Measurements from ENCODE around the gene SMURF2.
"Not testable (repeated sequence)": the region's sequence is repeated elsewhere in the genome, so short reads cannot be mapped to it uniquely, and the experiment has no call there.

Gene SMURF2

GRCh38 chr17:64630309-64631223 lies 31.5 kb downstream of the SMURF2 start:
- no peak for DNase-seq

DNA sequence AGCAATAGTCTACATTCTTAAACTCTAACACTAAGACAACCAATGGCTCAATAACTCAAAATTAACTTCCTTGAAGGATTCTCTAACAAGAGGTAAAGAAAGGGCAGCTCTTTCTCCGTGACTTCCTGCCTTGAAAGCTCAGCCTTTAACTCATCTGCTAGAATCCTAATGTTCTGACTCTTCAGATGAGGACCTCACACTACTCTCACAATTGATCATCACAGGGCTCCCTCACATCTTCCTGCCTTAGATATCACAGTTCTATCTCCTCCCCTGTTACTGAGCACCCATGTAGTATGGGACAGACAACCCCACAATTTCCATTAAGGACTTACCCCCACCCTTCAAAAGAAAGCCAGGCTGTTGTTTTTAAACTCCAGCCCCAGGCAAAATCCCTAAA lies 33.5 kb downstream of the SMURF2 start:
- peak in 1 of 2 donors; percentile 4 for DNase-seq

DNA sequence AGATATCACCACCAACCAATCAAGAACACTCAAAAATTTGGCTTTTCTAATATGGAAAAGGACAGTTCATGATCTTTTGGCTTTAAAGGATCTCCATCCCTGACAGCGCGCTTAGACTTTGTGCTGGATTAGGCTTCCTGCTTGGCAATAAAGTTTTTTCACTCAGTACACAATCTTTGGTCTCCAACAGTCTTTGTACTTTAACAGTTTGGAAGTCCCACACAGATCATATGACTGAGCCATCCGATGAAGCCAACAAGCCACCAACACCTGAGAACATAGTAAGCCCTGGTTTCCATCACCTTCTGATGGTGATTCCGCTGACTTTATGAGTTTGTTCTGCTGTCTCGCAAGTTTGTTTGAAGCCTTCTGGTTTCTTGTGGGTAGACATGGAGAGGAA lies 34.3 kb downstream of the SMURF2 start:
- no peak for DNase-seq

DNA sequence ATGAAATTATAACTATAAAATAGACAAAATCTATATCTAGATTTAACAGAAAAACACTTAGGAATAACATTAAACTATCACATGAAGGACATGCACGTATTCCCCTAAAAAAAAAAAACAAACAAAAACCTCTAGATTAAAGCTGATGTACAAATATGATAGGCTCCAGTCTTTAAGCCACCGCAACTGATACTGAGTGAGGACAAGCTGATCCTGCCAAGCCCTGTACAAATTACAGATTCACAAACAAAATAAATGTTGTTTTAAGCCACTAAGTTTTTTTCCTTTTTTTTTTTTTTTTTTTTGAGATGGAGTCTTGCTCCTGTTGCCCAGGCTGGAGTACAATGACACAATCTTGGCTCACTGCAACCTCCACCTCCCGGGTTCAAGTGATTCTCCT lies 35.3 kb downstream of the SMURF2 start:
- no peak for DNase-seq

GRCh38 chr17:64625541-64625940 lies 36.6 kb downstream of the SMURF2 start:
- no peak for DNase-seq

- DNase-seq: no peak
Observed at GRCh38 chr17:64622931-64623654, 39.0 kb downstream of the SMURF2 start.

- DNase-seq: no peak
Observed at GRCh38 chr17:64621772-64622171, 40.3 kb downstream of the SMURF2 start.

DNA sequence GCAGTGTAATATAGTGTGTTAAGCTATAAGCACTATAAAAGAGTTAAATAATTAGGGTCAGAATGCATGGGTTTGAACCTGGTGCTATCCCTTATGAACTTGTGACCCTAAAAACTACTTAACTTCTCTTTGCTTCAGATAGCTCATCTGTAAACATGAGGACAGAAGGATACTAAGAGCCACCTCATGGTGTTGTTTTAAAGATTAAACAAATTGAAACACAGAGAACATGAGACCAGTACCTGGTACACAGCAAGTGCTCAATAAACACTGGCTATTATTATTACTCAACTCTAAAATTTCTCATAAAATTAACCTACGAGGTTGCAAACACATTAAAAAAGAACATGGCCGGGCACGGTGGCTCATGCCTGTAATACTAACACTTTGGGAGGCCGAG lies 43.3 kb downstream of the SMURF2 start:
- DNase-seq: no peak

GRCh38 chr17:64617125-64617780 lies 44.9 kb downstream of the SMURF2 start:
- DNase-seq: no peak

GRCh38 chr17:64615028-64615677 lies 47.0 kb downstream of the SMURF2 start:
- no peak for DNase-seq

DNA sequence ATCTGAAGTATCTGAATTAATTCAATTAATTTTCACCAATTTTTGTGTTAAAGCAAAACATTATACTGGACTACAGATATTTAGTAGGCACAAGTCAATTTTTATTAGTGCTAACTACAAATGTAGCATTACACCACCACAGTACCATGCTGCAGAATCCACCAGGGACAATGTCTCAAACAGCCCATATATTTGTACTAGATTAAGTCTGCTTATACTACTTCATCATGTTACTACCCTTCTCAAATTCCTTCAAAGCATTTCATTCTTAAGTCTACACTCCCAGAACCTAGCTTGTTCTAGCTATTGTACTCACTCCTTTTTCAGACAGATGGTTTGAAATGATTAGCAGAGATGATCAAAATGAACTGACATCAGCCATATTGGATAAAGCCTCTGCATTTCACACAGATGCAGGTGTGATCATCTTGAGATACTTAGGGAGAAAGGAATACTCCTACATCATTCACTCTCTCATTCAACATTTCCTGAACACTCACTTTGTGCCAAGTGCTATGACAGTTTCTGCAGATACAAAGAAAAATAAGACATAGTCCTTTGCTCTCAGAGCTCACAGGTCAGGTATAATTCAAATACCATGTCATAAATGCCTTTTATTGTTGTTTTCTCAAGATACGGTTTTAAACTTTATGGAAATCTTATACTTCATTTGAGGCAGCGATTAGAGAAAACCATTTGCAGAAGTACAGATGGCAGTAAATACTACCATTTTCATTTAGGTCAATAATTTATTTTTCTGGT lies 47.7 kb downstream of the SMURF2 start:
- DNase-seq: no peak

DNA sequence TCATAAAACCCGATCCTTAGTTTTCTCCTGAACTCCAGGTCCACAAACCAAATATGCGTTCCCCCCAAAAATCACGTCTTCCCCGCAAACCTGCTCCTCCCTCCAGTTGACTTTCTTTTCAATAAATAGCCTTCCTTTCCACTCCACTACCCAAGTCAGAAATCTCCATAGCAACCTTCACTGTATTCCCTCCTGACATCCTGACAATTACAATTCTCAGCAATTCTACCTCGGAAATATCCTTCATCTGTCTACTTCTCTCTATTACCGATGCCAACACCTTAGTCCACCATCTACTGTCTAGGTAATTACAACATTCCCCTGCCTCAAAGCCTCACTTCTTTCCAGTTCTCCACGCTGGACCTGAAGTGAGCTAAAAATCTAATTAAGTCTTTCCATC lies 50.7 kb downstream of the SMURF2 start:
- no peak for DNase-seq

DNA sequence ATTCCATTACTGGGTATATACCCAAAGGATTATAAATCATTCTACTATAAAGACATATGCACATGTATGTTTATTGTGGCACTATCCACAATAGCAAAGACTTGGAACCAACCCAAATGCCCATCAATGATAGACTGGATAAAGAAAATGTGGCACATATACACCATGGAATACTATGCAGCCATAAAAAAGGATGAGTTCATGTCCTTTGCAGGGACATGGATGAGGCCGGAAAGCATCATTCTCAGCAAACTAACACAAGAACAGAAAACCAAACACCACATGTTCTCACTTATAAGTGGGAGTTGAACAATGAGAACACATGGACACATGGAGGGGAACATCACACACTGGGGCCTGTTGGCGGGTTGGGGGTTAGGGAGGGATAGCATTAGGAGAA lies 51.9 kb downstream of the SMURF2 start:
- DNase-seq: not testable (repeated sequence)

GRCh38 chr17:64608571-64608981 lies 53.5 kb downstream of the SMURF2 start:
- DNase-seq: no peak

GRCh38 chr17:64607862-64608565 lies 54.1 kb downstream of the SMURF2 start:
- no peak for DNase-seq

DNA sequence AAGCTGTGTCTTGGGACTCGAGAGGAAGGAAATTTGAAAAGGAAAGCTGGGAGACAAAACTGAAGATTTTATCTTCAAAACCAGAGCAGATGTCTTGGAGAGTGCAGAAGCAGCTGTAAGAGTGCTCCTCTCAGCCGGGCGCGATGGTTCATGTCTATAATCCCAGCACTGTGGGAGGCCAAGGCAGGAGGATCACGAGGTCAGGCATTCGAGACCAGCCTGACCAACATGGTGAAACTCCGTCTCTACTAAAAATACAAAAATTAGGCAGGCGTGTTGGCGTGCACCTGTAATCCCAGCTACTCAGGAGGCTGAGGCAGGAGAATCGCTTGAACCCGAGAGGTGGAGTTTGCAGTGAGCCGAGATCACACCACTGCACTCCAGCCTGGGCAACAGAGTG lies 57.6 kb downstream of the SMURF2 start:
- DNase-seq: not testable (repeated sequence)

- no peak for DNase-seq
Observed at GRCh38 chr17:64603987-64604386, 58.1 kb downstream of the SMURF2 start.

DNA sequence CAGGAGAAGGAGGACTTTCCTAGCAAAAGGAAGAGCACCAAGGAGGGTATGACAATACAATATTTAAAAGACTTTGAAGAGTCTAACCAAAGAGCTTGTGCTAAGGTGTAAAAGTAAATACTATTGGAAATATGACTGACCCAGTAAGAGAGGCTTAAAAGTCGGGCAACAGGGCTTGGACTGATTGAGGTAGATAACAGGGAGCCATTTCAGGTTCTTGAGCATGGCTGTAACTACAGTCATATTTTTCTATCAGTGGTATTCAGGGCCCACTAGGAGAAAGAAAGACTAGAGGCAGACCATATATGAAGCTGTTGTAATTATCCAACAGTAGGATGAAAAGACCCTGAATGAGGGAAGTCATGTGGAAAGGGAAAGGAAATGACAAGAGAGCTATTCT lies 62.3 kb downstream of the SMURF2 start:
- DNase-seq: no peak

DNA sequence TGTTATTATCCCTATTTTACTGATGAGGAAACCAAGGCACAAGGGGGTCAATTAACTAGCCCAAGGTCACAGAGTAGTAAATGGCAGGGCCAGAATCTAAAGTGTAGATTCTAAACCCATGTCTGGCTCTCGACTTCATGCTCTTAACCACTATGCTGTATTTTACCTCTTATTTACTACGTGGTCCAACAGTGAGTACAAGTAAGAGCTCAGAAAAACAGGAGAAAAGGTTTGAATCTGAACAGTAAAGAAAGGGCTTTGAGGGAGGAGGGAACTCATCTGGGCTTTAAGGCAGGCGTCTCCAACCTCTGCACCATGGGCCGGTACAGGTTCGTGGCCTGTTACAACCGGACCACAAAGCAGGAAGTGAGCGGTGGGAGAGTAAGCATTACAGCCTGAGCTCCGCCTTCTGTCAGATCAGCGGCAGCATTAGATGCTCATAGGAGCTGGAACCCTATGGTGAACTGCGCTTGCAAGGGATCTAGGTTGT lies 62.9 kb downstream of the SMURF2 start:
- DNase-seq: peak; percentile 57 to 59

DNA sequence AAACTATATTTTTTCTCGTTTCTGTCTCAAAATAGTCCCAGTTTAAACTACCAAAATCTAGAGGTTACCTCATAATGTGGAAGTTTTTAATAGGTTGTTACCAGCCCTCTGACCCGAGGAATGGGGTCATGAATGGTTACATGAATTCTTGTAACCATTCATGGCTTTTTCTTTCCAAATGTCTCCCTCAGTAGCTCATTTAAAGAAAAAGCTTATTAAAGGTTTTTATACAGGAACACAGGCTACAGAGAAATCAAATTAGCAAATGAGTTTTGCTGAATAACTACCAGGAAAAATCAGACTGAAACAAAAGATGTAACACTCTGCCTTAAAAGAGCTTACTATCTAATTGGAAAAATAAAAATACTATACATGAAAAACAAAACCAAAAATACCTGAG lies 63.4 kb downstream of the SMURF2 start:
- no peak for DNase-seq

DNA sequence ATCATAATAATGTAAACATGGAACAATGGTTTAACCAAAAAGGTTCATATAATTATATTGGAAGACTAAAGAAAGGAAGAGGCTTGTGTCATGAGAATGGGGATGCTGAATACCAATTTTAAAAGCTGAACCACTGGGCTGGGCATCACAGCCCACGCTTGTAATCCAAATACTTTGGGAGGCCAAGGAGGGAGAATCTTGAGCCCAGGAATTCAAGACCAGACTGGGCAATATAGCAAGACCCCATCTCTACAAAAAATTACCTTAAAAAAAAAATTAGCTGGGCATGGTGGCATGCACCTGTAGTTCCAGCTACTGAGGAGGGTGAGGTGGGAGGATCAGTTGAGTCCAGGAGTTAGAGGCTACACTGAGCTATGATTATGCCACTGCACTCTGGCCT lies 65.1 kb downstream of the SMURF2 start:
- no peak for DNase-seq

Data from CD4-positive, alpha-beta T cell treated with Interleukin-4 for 1 hour (primary cell).